Suprapubic skin (tissue), 3 donors: ENCODE data around the gene CMSS1.

ENCODE experiments used
- CTCF ChIP-seq, 2 donors: fragments of 200-600 bp in 1 of 2; fragments of 450-650 bp in 1 of 2; sonication (generic) in 1 of 2; IDR thresholded peaks; one replicate each; pipeline ENCODE4 v1.5.1; 2016 to 2019; ENCODE audit warnings: antibody characterized with exemption in 2 of 2, mild to moderate bottlenecking in 1 of 2, moderate library complexity in 1 of 2
- POLR2A ChIP-seq, 2 donors: fragments of 450-650 bp; IDR thresholded peaks; one replicate each; pipeline ENCODE4 v1.6.1; 2017; ENCODE audit warnings: antibody characterized with exemption in 2 of 2, mild to moderate bottlenecking in 2 of 2, moderate library complexity in 2 of 2

GRCh38 chr3:99954914-99955644, 137.4 kb downstream of the CMSS1 start:
- TF ChIP-seq CTCF (IDR thresholded peaks at IDR 0.05) (no peak), POLR2A (IDR thresholded peaks at IDR 0.05) (no peak)
